Ovary (tissue), 3 donors: ENCODE data around the gene RNF123.

ENCODE experiments used
- CTCF ChIP-seq, 3 donors: fragments of 450-650 bp in 2 of 3; fragments of 200-600 bp in 1 of 3; IDR thresholded peaks; one replicate each; pipeline versions ENCODE4 v1.5.1 to v1.8.0; 2016 to 2022; ENCODE audit warnings: antibody characterized with exemption in 3 of 3, mild to moderate bottlenecking in 1 of 3
- EP300 ChIP-seq: sonication (generic); formaldehyde crosslinking; IDR thresholded peaks from one replicate; pipeline ENCODE4 v1.6.1; 2017; ENCODE audit warnings: antibody characterized with exemption
- POLR2A ChIP-seq: fragments of 450-650 bp; IDR thresholded peaks from one replicate; pipeline ENCODE4 v1.6.1; 2017; ENCODE audit warnings: antibody characterized with exemption, mild to moderate bottlenecking, moderate library complexity
- donor health status: DM: no; HTN: no; CAD: no.

GRCh38 chr3:49759226-49759625 is 69.9 kb downstream of the RNF123 start:
- TF ChIP-seq CTCF (IDR thresholded peaks at IDR 0.05) (no peak), POLR2A (no peak), EP300 (no peak)
